Activated CD4-positive, alpha-beta T cell treated with anti-CD3 and anti-CD28 coated beads, Interleukin-2, amount 50 U/mL, for 24 hours (primary cell): ENCODE data around the gene CCDC197.

Experiments used
- DNase-seq, 2 donors: peaks; one replicate each; pipeline ENCODE4 v3.0.0-alpha.2; 2020; ENCODE audit warnings: low read depth in 1 of 2, low spot score in 1 of 2

Gene CCDC197

DNA sequence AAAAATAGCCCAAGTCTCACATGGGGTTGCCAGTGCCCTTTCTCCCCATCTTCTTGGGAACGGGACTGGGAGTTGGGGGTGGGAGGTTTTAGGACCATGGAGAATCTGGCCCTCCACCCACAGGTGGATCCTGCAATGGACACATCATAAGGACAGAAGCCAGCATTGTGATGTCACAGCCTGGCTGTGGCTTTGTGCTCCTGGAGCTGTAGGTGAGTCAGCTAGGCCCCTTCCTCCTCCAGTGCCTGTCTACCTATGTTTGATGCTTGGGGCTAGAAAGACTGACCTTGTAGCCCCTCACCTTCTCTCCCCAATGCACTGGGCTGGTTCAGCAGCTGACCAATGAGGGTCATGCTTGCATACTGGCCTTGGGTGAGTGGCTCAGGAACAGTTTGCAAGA is at the start of gene CCDC197:
Gene CCDC197 (plus strand): TSS at position 220 of the 400 bp plus-strand sequence. CDS start 831 bp downstream, outside the sequence.
- no peak for DNase-seq

DNA sequence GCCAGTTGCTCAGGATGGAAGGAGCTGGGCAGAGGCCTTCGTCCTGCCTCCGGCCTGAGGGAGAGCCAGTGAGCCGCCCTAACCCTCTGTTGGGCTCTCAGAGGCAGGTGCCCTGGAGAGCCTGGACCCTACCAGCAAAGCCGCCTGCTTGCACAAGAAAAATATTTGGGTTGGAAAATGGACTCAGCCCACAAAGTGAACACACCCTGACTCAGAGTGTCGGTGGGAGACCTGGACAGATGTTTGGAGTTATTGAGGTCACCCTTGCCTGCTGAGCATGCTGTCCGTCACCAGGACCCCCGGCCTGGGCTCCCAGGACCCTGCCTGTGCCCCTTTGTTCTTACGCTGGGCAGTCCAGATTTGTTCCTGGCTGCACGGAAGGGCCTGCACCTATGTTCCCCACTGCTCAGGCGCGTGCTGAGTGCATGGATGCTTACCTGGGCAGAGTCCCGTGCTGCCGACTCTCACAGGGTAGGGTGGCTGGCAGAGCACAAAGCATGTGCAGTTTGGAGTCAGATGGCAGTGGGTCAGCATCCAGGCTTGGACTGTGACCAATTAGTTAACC is 47.5 kb upstream of the CCDC197 start:
- DNase-seq = no peak

DNA sequence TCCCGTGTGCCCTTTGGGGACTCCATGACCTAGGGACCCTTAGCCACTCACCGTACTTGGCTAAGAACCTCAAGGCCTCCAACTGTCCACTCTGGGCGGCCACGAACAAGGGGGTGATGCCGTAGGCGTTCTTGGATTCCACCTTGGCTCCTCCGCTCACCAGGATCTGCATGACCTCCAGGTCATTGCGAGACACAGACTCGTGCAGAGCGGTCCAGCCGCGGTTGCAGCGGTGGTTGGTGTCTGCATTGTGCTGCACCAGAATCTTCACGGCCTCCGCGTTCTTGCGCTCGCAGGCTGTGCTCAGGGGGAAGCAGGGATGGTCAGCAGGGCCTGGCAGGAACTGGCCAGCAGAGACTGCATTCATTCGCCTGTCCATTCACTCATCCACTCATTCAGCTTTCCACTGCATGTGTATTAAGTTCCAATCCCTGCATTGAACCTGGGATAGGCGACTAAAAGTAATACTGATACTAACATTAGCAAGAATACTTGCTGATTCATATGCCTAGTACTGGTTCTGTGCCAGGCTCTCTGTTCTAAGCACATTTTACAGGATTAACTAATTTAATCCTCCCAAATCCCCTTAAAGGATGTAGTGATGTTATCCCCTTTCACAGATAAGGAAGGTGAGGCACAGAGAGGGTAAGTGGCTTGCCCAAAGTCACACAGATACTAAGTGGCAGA is 46.0 kb upstream of the CCDC197 start:
- no peak for DNase-seq

DNA sequence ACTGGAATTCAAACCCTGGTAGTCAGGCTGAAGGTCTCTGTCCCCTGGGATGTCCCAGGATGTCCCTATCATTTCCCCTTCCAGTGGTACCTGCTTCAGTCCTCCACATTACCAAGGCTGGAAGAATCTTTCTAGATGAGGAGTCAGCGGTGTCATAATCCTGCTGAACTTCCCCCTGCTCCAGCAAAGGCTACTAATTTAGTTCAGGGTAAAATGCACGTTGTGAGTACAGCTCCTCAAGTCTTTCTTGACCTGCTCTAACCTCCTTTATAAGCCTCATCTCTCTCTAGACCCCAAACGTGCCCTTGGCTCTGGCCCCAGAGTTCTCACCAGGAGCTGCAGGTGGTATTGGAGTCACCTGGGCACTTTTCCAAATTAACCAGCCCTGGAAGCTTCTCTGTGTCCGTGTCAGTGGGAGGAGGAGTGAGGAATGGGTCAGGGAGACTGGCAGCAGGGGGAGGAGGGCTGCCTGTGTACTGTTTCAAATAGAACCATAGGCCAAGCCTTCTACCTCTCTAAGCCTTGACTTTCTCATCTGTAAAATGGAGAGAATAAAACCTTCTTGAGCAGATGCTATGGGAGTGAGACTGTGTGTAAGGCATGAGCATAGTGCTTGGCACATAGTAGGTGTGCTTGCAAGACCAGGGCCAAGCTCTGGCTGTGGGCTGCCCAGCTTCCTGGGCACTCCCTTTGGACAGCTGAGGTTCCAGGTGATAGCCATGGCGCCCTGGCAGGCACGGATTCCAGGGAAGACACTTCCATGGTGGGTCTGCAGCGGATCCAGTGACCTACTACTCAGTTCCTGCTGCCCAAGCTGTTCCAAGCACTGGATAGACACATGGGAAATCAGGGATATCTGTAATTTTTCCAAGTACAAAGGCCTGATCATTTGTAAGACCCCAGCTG is 45.2 kb upstream of the CCDC197 start:
- no peak for DNase-seq

DNA sequence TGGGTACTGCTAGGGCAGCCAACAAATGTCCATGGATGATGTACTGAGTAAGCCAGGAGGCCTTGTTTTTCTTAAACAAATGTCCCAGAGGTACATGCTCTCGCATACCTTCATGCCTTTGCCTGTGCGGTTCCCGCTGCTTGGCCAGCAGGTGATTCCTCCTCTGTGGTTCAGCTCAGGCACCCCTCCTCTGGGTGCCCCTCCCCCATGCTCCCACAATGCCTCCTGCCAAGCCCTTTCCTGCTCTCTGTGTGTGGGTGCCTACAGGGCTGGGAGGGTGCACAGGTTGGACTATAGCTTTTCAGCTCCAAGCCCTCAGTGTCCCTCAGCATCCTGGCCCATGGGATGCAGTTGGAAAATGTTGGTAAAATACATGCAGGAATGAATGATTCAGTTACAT is 44.3 kb upstream of the CCDC197 start:
- no peak for DNase-seq

DNA sequence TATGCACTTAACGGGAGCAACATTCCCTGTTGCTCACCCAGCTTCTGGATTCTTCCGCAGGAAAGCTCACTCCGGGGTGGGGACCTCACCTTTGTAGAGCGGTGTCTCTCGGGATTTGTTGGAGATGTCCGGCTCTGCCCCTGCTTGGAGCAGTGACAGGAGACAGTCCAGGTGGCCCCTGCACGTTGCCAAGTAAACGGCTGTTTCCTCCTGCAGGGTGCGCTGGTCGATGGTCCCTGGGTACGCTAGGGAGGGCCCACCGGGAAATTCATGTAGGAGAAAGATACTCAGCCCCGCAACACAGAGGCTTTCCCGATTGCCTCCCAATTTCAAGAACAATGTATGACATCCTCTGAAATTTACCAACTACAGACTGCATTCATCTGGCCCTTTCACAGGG is 43.8 kb upstream of the CCDC197 start:
- no peak for DNase-seq

DNA sequence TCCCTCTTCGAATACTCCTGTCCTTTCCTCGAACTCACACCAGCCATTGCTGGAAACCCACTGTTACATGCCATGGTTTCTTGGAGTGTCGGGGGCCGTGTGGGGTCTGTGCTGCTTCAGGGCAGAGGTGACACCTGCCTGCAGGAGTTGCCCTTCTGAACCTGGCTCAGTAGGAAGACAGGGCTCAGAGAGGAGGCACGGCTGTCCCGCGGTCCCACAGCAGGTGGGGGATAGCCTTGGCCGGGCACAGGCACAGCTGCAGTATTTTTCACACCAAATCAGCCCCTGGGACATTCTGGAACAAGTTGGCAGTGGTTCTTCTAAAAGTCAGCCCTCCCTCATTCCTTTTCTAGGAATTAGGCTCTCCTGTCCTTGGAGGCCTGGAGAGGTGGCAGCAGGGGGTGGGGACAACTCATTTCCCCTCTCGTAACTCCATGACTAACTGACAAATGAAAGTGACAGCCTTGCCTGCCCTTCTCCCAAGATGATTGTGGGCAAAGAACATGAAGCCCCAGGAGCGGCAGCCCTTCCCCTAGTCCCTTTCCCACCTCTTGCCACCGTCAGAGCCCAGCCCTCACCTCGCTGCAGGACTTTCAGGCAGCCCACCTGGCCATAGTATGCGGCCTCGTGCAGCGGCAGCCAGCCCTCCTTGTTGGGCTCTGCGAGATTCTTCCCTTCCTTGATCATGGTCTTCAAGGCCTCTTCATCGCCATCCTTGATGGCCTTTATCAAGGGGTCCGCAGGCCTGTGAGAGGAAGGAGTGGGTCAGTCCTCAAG is 43.2 kb upstream of the CCDC197 start:
- no peak for DNase-seq

DNA sequence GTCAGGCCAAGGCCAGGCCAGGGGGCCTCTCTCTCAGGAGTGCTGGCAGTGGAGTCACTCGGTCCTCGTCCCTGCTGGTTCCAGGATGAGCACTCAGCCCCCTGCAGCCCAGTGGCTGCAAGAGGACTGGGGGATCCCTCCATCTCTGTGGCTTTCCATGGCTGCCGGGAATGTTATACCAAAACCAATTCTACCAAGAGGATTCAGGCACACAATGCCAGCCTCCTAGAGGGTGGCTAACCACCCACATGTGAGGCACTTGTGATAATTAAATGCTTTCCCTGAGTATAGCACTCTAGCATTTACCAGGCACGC is 42.6 kb upstream of the CCDC197 start:
- DNase-seq = no peak

DNA sequence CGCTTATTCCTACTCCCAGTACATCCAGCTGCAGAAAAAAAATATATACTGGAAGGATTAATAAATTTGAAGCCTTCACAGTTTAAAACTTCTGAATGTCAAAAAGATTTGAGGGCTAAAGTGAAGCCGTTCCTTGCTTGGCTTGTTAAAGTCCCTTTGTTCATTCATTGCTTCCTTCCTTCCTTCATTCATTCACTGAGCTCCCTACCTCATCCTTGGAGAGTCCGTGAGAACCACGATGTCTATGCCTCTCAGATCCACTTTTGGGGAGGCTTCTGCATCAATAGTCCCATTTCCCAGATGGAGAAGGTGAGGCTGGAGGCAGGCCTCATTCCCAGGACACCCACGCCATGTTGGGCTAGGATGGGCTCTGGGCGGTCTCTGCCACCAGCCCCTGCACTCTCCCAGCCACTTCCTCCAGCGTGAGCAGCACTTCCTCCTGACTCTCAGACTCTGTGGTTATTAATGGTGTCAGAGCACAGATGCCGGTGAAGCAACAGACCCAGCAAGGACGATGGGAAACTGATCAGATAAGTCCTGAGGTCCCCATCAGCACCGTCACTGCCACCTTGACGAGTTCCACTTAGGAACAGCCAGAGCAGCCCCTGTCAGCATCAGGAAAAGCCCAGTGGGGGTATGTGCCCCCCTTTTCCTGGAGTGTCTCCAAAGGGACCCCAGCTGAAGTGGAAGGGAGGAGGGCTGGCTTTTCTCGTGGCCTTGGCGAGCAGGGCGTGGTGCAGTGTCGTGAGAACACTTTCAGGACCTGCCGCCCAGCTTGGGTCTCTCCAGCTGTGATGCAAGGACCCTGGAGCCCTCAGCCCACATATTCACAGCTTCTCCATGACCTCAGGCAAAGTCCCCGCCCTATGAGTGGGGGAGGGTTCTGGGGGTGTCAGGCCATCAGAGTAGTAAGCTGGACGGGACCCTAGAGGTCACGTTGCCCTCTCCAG is 41.9 kb upstream of the CCDC197 start:
- DNase-seq = no peak

DNA sequence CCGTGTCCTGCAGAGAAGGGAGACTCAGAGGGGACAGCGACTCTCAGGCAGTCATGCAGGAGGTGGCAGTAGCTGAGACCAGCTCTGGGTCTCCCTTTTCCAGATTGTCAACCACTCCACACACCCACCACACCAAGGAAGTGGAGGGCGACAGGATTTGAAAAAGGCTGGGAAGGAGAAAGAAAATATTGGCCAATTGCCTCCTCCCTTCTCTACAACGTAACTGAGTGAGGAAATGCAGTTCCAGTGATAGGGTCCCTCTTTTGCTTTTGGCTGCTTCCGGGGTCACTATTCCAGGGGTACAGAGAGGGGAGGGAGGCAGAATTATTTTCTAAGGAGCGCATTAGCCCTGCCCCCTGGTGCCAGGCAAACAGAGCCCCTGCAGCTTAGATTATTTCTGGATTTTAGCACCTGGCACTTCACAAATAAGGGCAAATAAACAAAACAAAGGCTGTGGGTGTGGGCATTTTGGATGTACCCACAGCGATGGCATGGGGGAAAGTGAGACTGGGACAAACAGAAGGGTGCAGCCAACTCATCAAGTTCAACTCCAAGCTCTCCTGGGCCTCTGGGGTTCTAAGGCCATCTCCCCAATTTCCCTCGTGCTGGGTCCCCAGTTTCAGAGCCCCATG is 41.1 kb upstream of the CCDC197 start:
- no peak for DNase-seq

DNA sequence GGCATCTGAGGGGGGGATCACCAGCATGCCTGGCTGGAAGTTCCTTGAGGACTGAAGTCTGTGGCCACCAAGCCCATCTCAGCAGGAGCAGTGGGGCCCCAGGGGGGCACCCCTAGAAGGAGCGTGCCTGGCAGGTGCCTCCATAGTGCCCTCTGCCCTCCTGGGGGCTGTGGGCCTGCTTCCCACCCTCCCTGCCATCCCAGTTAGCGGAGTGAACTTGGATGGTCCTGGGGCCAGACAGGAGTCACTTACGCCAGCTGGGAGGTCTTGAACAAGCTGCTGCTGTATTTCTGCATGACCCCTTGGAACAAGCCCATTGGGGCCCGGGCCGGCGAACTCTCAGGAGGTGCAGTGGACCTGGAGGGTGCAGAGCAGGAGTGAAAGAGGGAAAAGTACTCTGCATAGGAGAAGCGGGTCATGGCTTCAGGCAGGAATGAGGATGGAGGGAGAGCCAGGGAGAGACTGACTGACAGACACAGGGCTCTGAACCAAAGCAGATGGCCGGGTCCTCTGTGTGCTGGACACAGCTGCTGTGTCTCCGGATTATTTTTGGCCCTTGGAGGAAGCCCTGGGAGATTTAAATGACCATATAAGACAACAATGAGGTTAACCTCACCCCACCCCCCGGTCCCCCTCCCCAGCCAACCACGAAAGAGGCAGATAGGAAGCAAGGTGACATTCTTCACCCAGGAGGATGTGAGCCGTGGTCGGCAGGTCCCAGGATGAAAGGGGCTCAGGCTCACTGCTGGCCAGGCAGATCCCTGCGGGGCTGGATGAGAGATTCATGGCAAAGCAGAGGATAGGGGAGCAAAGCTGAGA is 40.4 kb upstream of the CCDC197 start:
- no peak for DNase-seq

DNA sequence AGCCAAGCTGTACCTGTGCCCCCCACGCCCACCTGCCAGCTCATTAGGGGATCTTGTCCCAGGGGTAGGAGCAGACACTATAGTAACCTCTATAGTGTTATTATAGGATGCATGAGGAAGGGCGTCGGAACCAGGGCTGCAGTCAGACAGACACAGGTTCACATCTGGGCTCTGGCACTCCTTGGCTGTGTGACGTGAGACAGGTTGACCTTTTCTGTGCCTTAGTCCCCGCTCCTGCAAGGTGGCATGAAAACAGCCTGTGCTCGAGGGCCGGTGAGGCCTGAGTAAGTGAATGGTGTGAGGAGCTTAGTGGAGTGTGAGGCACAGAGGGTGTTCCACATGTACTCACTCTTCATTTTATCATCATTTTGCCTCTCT is 39.8 kb upstream of the CCDC197 start:
- no peak for DNase-seq

DNA sequence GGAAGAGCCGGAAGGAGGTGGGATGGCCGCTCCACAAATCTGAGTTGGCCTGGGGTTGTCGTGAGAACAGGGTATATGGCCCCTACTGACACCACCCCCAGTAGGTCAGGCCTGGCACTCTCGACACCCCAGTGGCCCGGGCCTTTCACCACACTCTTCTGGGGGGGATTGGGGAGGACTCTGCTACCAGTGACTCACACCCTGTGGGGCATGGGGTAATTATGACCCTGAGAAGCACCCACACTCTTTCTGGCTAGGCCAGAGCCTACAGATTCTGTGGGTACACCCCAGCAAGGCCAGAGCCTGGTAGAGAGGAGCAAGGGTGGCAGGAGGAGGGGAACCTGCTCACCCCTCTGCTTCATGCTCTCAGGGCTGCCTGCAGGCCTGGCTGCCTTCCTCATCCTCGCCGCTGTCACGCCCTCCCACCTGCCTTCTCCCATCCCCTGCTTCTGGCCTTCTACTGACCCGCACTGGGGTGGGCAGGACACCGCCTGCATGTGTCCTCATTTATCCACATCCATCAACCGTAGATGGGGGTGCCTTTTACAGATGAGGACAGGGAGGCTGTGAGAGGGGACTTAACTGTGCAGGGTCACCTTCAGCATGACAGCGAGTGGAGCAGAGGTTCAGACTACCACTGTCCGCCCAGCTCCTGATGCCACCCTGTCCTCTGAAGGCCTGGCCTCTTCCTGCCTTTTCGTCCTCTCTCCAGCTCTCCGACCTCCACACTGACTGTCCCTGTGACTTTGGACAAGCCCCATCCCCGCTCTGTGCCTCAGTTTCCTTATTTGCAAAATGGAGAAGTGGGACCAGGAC is 39.1 kb upstream of the CCDC197 start:
- no peak for DNase-seq

DNA sequence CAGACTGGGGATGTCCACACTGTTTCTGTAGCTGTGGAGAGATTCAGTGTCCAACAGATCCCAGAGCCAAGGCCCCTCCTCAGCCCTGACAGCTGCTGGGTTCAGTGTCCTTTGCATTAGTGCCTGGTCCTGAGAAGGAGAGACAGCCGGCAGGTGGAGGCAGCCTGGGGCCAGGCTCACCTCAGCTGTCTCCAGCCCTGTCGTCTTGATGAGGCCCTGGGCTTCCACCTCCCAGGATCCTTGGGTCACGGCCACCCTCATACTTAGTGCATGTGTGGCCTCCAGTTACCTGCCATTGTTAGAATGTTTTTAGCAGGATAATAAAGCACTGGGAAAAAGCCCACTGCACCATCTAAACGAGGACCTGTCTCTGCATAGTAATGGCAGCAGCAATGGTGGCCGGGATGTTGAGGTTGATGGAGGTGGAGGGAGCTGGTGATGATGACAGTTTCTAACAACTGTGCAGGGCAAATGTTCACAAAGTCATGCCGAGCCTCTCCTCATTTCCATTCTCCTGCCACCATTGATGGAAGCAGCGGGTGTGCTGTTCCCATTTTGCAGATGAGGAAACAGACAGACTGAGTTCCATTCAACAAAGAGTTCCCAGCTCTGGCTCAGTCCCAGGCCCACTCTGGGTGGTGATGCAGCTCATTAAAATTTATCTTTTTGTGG is 38.4 kb upstream of the CCDC197 start:
- DNase-seq = no peak

DNA sequence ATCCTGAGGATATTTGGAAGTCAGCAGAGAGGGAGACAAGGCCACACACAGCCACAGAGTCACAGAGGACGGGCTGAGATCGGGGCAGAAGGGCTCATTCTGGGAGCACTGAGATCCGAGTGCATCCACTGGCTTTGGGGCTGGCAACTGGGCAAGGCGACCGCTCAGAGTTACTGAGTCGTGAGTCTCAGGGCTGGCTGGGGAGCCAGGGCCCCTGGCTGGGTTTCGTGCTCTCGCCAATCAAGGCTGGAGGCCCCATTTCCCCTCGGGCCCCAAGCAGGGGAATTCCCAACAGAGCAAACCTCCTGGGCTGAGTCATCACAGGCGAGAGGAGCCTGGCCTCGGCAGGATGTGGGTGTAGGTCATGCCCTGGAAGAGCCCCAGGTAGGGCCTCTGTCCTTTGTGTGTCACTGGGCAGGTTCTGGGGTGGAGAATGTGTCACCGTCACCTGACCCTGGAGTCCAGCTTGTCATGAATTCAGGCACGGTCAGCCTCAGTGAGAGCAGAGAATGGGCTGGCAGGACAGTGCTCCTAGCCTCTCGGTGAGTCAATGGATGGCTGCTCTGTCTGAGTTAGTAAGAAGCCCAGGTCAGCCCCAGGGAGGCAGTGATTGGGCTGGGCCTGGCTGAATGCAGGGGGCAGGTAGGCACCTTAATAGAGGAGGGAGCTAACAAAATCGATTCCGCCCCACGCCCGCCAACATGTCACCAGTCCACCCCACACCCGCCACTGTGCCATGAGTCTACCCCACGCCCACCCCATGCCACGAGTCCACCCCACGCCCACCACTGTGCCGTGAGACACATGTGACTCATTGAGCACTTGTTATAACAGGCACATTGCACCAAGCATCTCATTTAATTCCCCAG is 37.6 kb upstream of the CCDC197 start:
- DNase-seq = peak; percentile 77 to 94

DNA sequence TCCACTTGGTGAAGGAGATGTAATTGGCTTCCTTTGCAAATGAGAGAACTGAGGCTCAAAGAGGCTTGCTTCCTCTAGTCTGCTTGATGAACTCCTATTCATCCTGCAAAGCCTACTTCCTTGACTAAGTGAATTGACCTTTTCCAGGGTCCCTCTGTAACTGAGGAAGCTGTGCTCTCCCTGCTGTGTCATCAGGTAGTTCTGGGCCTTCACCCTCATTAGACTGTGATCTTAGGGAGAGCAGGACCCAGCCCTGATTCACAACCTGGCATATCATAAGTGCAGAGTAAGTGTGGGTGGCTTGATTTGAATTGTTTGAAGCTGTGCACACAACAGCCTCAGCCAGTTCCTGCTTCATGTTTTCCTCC is 37.0 kb upstream of the CCDC197 start:
- DNase-seq = no peak
